Keratinocyte (primary cell): ENCODE results near the gene KSR2. TPM values are rescaled to one million over a fixed set of nuclear protein-coding genes. Genes with fewer than 3 reads are reported as not detected.

Source experiments
- DNase-seq: peaks from one replicate; pipeline ENCODE4 v3.0.0-alpha.2; 2011; ENCODE audit warnings: low read depth, missing footprints, low spot score
- FAIRE-seq: peaks from 2 replicates; lab custom pipeline; 2011; peaks lifted over from hg19 to GRCh38; lab: Jason Lieb, UNC
- H2AFZ ChIP-seq: 2 replicates; pipeline ENCODE4 v1.6.0; 2012; ENCODE audit warnings: low read length, control low read depth, inconsistent platforms; ENCODE audit not compliant: control insufficient read depth
- H3K27ac ChIP-seq: 2 replicates; pipeline ENCODE4 v1.5.1; 2011; ENCODE audit warnings: low read length; ENCODE audit not compliant: control insufficient read depth, insufficient read depth
- H3K27me3 ChIP-seq: 3 replicates; pipeline ENCODE4 v1.6.0; 2011; ENCODE audit warnings: low read length; ENCODE audit not compliant: control insufficient read depth, insufficient read depth; ENCODE audit errors: extremely low read depth
- H3K36me3 ChIP-seq, 2 experiments: 2 replicates in 1 of 2; 3 replicates in 1 of 2; pipeline ENCODE4 v1.5.1; 2011; ENCODE audit warnings: low read length in 2 of 2, mild to moderate bottlenecking in 1 of 2; ENCODE audit not compliant: control insufficient read depth in 2 of 2, insufficient read depth in 2 of 2; ENCODE audit errors: extremely low read depth in 1 of 2
- H3K4me1 ChIP-seq: 3 replicates; pipeline ENCODE4 v1.5.1; 2011; ENCODE audit warnings: low read length; ENCODE audit not compliant: control insufficient read depth, insufficient read depth; ENCODE audit errors: extremely low read depth
- H3K4me2 ChIP-seq: 3 replicates; pipeline ENCODE4 v1.6.0; 2011; ENCODE audit warnings: low read depth, low read length; ENCODE audit not compliant: control insufficient read depth, insufficient read depth; ENCODE audit errors: extremely low read depth
- H3K4me3 ChIP-seq, 3 experiments: fragments of 200-600 bp in 1 of 3; sonication (generic) in 1 of 3; 2 replicates in 2 of 3; 3 replicates in 1 of 3; pipeline ENCODE4 v1.5.1; 2011 to 2016; ENCODE audit warnings: low read length in 3 of 3, mild to moderate bottlenecking in 3 of 3, control low read depth in 2 of 3, inconsistent platforms in 1 of 3, low read depth in 1 of 3, mixed read lengths in 1 of 3, mixed run types in 1 of 3, moderate library complexity in 1 of 3; ENCODE audit not compliant: control insufficient read depth in 2 of 3, insufficient read depth in 2 of 3; ENCODE audit errors: extremely low read depth in 1 of 3
- H3K79me2 ChIP-seq: 2 replicates; pipeline ENCODE4 v1.6.0; 2012; ENCODE audit warnings: low read length; ENCODE audit not compliant: control insufficient read depth, insufficient read depth
- H3K9ac ChIP-seq: 3 replicates; pipeline ENCODE4 v1.6.0; 2011; ENCODE audit warnings: low read length; ENCODE audit not compliant: control insufficient read depth, insufficient read depth; ENCODE audit errors: extremely low read depth
- H3K9me1 ChIP-seq: 3 replicates; pipeline ENCODE4 v1.6.0; 2011; ENCODE audit warnings: low read length; ENCODE audit not compliant: control insufficient read depth, insufficient read depth; ENCODE audit errors: extremely low read depth
- H3K9me3 ChIP-seq: 2 replicates; pipeline ENCODE4 v1.5.1; 2012; ENCODE audit warnings: low read depth, low read length; ENCODE audit not compliant: control insufficient read depth
- H4K20me1 ChIP-seq: 3 replicates; pipeline ENCODE4 v1.6.0; 2011; ENCODE audit warnings: low read length; ENCODE audit not compliant: control insufficient read depth, insufficient read depth; ENCODE audit errors: extremely low read depth
- CTCF ChIP-seq, 3 experiments: IDR thresholded peaks in 1 of 3; conservative IDR thresholded peaks in 1 of 3; optimal IDR thresholded peaks in 1 of 3; 2 replicates in 2 of 3; 3 replicates in 1 of 3; pipeline versions ENCODE3 to v1.5.1; 2011; ENCODE audit warnings: low read length in 3 of 3, mild to moderate bottlenecking in 3 of 3, moderate library complexity in 2 of 3, control low read depth in 1 of 3, inconsistent platforms in 1 of 3; ENCODE audit not compliant: insufficient read depth in 2 of 3; ENCODE audit errors: extremely low read depth in 1 of 3
- EZH2 ChIP-seq: IDR thresholded peaks from one replicate; pipeline ENCODE4 v1.6.1; 2012; ENCODE audit warnings: inconsistent platforms, mild to moderate bottlenecking, low read length, moderate library complexity
- dilution Hi-C: fragments of 300-500 bp; cut with MboI; formaldehyde crosslinking; loops from one replicate; pipeline ENCODE4 v1.7.0; 2020; ENCODE audit warnings: low sequenced_read_pairs; ENCODE audit not compliant: extremely low pct_ligation_motif_present
- polyA plus RNA-seq, 5 experiments: library from polyadenylated mRNA; depleted of rRNA in 3 of 5; stranded (reverse) in 3 of 5; stranded (forward) in 1 of 5; unstranded in 1 of 5; fragments of >200 nt; gene quantifications; 1 replicate in 1 of 5; 2 replicates in 3 of 5; 3 replicates in 1 of 5; pipeline versions ENCODE4 v1.2.1 to v1.2.3, GENCODE V29; 2011 to 2012; ENCODE audit warnings: missing spikeins in 2 of 5, low read depth in 1 of 5, low replicate concordance in 1 of 5

Gene KSR2
- polyA plus RNA-seq, 1 donor (not counting 4 experiments of a cell fraction or from before 2014, with no cell fraction given) = 0.01 TPM

GRCh38 chr12:117457189-117457588, 511.6 kb downstream of the KSR2 start:
- dilution Hi-C loops = no loop called here
- Histone ChIP-seq H3K4me3 (no peak overlapping the region), H3K9ac (no peak overlapping the region), H3K9me1 (no peaks in the 10 kb centered on the region), H3K9me3 (no peaks in the 10 kb centered on the region), H3K4me2 (no peak overlapping the region), H3K4me1 (no peaks in the 10 kb centered on the region), H4K20me1 (no peaks in the 10 kb centered on the region), H3K79me2 (no peaks in the 10 kb centered on the region), H3K27me3 (no peaks in the 10 kb centered on the region), H3K27ac (no peak overlapping the region), H3K36me3 (no peaks in the 10 kb centered on the region), H2AFZ (no peak overlapping the region)
- FAIRE-seq = no peak
- no peak for TF ChIP-seq CTCF (optimal IDR thresholded peaks at IDR 0.05 in 1 of 3, IDR thresholded peaks at IDR 0.05 in 1 of 3, conservative IDR thresholded peaks at IDR 0.05 in 1 of 3; ENCODE audit: extremely low read depth in 1 of 3, insufficient read depth in 2 of 3, low read length in 3 of 3)
- TF ChIP-seq EZH2 = no peak
- no peak for DNase-seq

- dilution Hi-C loops = no loop called here
Measured at GRCh38 chr12:117456076-117456475, 512.7 kb downstream of the KSR2 start.

More at GRCh38 chr12:117456076-117456475, 512.7 kb downstream of the KSR2 start:
- Histone ChIP-seq H3K4me1 (no peaks in the 10 kb centered on the region), H3K9me3 (no peaks in the 10 kb centered on the region), H3K27ac (no peak overlapping the region), H3K4me3 (no peak overlapping the region), H3K9ac (no peak overlapping the region), H3K79me2 (no peaks in the 10 kb centered on the region), H2AFZ (no peak overlapping the region), H3K36me3 (no peaks in the 10 kb centered on the region), H3K4me2 (no peak overlapping the region), H4K20me1 (no peaks in the 10 kb centered on the region), H3K27me3 (no peaks in the 10 kb centered on the region), H3K9me1 (no peaks in the 10 kb centered on the region)
- FAIRE-seq (no peak), DNase-seq (no peak)
- TF ChIP-seq CTCF (optimal IDR thresholded peaks at IDR 0.05 in 1 of 3, IDR thresholded peaks at IDR 0.05 in 1 of 3, conservative IDR thresholded peaks at IDR 0.05 in 1 of 3; ENCODE audit: extremely low read depth in 1 of 3, insufficient read depth in 2 of 3, low read length in 3 of 3) (no peak), EZH2 (no peak)
